ENCODE data around the gene LRFN2. TPM values are rescaled to one million over a fixed set of nuclear protein-coding genes. Genes with fewer than 3 reads are reported as not detected.

Gene LRFN2
- polyA plus RNA-seq, 1 donor = 0.11 TPM

GRCh38 chr6:40517654-40518053, 69.5 kb downstream of the LRFN2 start:
- DNase-seq (ENCODE audit: low read depth) = no peak

- DNase-seq (ENCODE audit: low read depth) = no peak
These were observed 70.7 kb downstream of the LRFN2 start for GRCh38 chr6:40516429-40516828.

- DNase-seq (ENCODE audit: low read depth) = no peak
These were observed 74.8 kb downstream of the LRFN2 start for GRCh38 chr6:40512340-40512739.

GRCh38 chr6:40511884-40512283, 75.3 kb downstream of the LRFN2 start:
- DNase-seq (ENCODE audit: low read depth) = no peak

- DNase-seq (ENCODE audit: low read depth) = no peak
These were observed 76.7 kb downstream of the LRFN2 start for GRCh38 chr6:40510442-40510841.

- DNase-seq (ENCODE audit: low read depth) = no peak
These were observed 77.4 kb downstream of the LRFN2 start for GRCh38 chr6:40509716-40510260.

GRCh38 chr6:40509086-40509485, 78.1 kb downstream of the LRFN2 start:
- no peak for DNase-seq (ENCODE audit: low read depth)

- no peak for DNase-seq (ENCODE audit: low read depth)
These were observed 80.2 kb downstream of the LRFN2 start for GRCh38 chr6:40506954-40507353.

GRCh38 chr6:40505191-40505810, 81.9 kb downstream of the LRFN2 start:
- DNase-seq (ENCODE audit: low read depth) = no peak

- DNase-seq (ENCODE audit: low read depth) = no peak
These were observed 82.9 kb downstream of the LRFN2 start for GRCh38 chr6:40504274-40504673.

GRCh38 chr6:40500227-40500626, 86.9 kb downstream of the LRFN2 start:
- no peak for DNase-seq (ENCODE audit: low read depth)

GRCh38 chr6:40499215-40499614, 87.9 kb downstream of the LRFN2 start:
- peak; percentile 48 for DNase-seq (ENCODE audit: low read depth)

GRCh38 chr6:40498148-40498547, 89.0 kb downstream of the LRFN2 start:
- DNase-seq (ENCODE audit: low read depth) = no peak

- no peak for DNase-seq (ENCODE audit: low read depth)
These were observed 95.0 kb downstream of the LRFN2 start for GRCh38 chr6:40492187-40492586.

- no peak for DNase-seq (ENCODE audit: low read depth)
These were observed 96.7 kb downstream of the LRFN2 start for GRCh38 chr6:40490508-40490907.

- no peak for DNase-seq (ENCODE audit: low read depth)
These were observed 97.4 kb downstream of the LRFN2 start for GRCh38 chr6:40489798-40490197.

- DNase-seq (ENCODE audit: low read depth) = no peak
These were observed 100.6 kb downstream of the LRFN2 start for GRCh38 chr6:40486576-40486975.

GRCh38 chr6:40485795-40486194, 101.4 kb downstream of the LRFN2 start:
- DNase-seq (ENCODE audit: low read depth) = no peak

GRCh38 chr6:40485300-40485699, 101.9 kb downstream of the LRFN2 start:
- no peak for DNase-seq (ENCODE audit: low read depth)

- no peak for DNase-seq (ENCODE audit: low read depth)
These were observed 103.1 kb downstream of the LRFN2 start for GRCh38 chr6:40484066-40484465.

GRCh38 chr6:40482532-40482931, 104.6 kb downstream of the LRFN2 start:
- DNase-seq (ENCODE audit: low read depth) = no peak

- no peak for DNase-seq (ENCODE audit: low read depth)
These were observed 106.5 kb downstream of the LRFN2 start for GRCh38 chr6:40480678-40481077.

GRCh38 chr6:40479706-40480105, 107.5 kb downstream of the LRFN2 start:
- DNase-seq (ENCODE audit: low read depth) = no peak

All from forelimb muscle (tissue), 1 donor.